Gastroesophageal sphincter (tissue), 4 donors: Measurements from ENCODE around the gene RNPS1. TPM values are rescaled to one million over a fixed set of nuclear protein-coding genes. Genes with fewer than 3 reads are reported as not detected.

Experiments used
- ATAC-seq: fragments of 150-250 bp; one replicate; pipeline ENCODE4 v1.9.1; 2016; ENCODE audit warnings: mild to moderate bottlenecking, moderate library complexity
- H3K27ac ChIP-seq, 4 donors: fragments of 200-600 bp; sonication (generic) in 3 of 4; 1 replicate in 3 of 4; 2 replicates in 1 of 4; pipeline ENCODE4 v1.5.1; 2016 to 2019
- H3K27me3 ChIP-seq: fragments of 200-600 bp; sonication (generic); one replicate; pipeline ENCODE4 v1.5.1; 2019
- H3K36me3 ChIP-seq, 2 donors: fragments of 200-600 bp; sonication (generic); one replicate each; pipeline ENCODE4 v1.5.1; 2019; ENCODE audit warnings: control low read depth in 1 of 2
- H3K4me1 ChIP-seq, 3 donors: fragments of 200-600 bp; sonication (generic); 1 replicate in 2 of 3; 2 replicates in 1 of 3; pipeline ENCODE4 v1.5.1; 2016 to 2019; ENCODE audit warnings: control low read depth in 2 of 3
- H3K4me3 ChIP-seq, 2 donors: fragments of 200-600 bp; sonication (generic); one replicate each; pipeline ENCODE4 v1.5.1; 2019; ENCODE audit warnings: mild to moderate bottlenecking in 1 of 2, moderate library complexity in 1 of 2
- H3K9me3 ChIP-seq, 3 donors: fragments of 200-600 bp; sonication (generic); one replicate each; pipeline ENCODE4 v1.5.1; 2017 to 2019; ENCODE audit warnings: control low read depth in 2 of 3
- CTCF ChIP-seq, 4 experiments: fragments of 200-600 bp in 2 of 4; fragments of 450-650 bp in 2 of 4; sonication (generic) in 1 of 4; IDR thresholded peaks; one replicate each; pipeline ENCODE4 v1.5.1; 2017 to 2019; ENCODE audit warnings: antibody characterized with exemption in 4 of 4, mild to moderate bottlenecking in 2 of 4, moderate library complexity in 2 of 4
- EP300 ChIP-seq: sonication (generic); formaldehyde crosslinking; IDR thresholded peaks from one replicate; pipeline ENCODE4 v1.6.1; 2017; ENCODE audit warnings: antibody characterized with exemption, mild to moderate bottlenecking
- POLR2A ChIP-seq, 2 donors: fragments of 450-650 bp; IDR thresholded peaks; one replicate each; pipeline ENCODE4 v1.6.1; 2017; ENCODE audit warnings: antibody characterized with exemption in 2 of 2, mild to moderate bottlenecking in 2 of 2, moderate library complexity in 1 of 2
- POLR2AphosphoS5 ChIP-seq: sonication (generic); formaldehyde crosslinking; IDR thresholded peaks from one replicate; pipeline ENCODE4 v1.6.1; 2017; ENCODE audit warnings: antibody characterized with exemption
- WGBS, 2 donors: methylation state at CpG; one replicate each; pipeline ENCODE4 v1.1.5; 2018; ENCODE audit warnings: low coverage in 1 of 2; 5-methylcytosine and 5-hydroxymethylcytosine counted together
- total RNA-seq, 4 donors: library from RNA; depleted of rRNA; stranded (reverse); fragments of >200 nt; gene quantifications; one replicate each; pipeline ENCODE4 v1.1.0, GENCODE V29; 2016

The RNPS1 gene
- total RNA-seq, 4 donors from 2014 or later, result 117 to 171 (median 128) TPM

GRCh38 chr16:2210386-2211365, 57.2 kb downstream of the RNPS1 start, which contains the start of gene BRICD5:
TSS of gene BRICD5 (minus strand) at chr16:2210863. CDS start at chr16:2210833, 30 bp downstream.
- Histone ChIP-seq H3K9me3 (no peaks in the 10 kb centered on the region), H3K27me3 (no peaks in the 10 kb centered on the region), H3K27ac (no peak within 1 kb of the TSS), H3K36me3 (peaks cover 0 to 45% of the 10 kb centered on the region in 2 donors), H3K4me1 (peaks cover 6 to 51% (median 24%) of the 10 kb centered on the region in 3 donors), H3K4me3 (no peak within 1 kb of the TSS)
- TF ChIP-seq POLR2A (IDR thresholded peaks at IDR 0.05), result no peak
- TF ChIP-seq EP300, result no peak
- no peak for TF ChIP-seq CTCF (IDR thresholded peaks at IDR 0.05)
- TF ChIP-seq POLR2AphosphoS5, result no peak
- no peak for ATAC-seq
- 65% methylated on average over 4 of the region's 24 CpGs; no CpG with 5 or more reads in 1 of the 2 donors for WGBS, 2 donors

GRCh38 chr16:2210009-2210332, 58.0 kb downstream of the RNPS1 start:
- Histone ChIP-seq H3K27me3 (no peaks in the 10 kb centered on the region), H3K9me3 (no peaks in the 10 kb centered on the region), H3K36me3 (peaks cover 0 to 45% of the 10 kb centered on the region in 2 donors), H3K27ac (no peak overlapping the region), H3K4me3 (no peak overlapping the region), H3K4me1 (peaks cover 6 to 48% (median 24%) of the 10 kb centered on the region in 3 donors)
- TF ChIP-seq POLR2AphosphoS5, result no peak
- TF ChIP-seq EP300, result no peak
- no peak for TF ChIP-seq POLR2A (IDR thresholded peaks at IDR 0.05)
- TF ChIP-seq CTCF (IDR thresholded peaks at IDR 0.05), result no peak
- no CpG with 5 or more reads among the region's 17 CpGs for WGBS, 2 donors
- ATAC-seq, result no peak

GRCh38 chr16:2209258-2210008, 58.5 kb downstream of the RNPS1 start:
- TF ChIP-seq EP300 (no peak), POLR2AphosphoS5 (no peak), CTCF (IDR thresholded peaks at IDR 0.05) (no peak), POLR2A (IDR thresholded peaks at IDR 0.05) (no peak)
- ATAC-seq, result no peak
- Histone ChIP-seq H3K27ac (no peak overlapping the region), H3K9me3 (no peaks in the 10 kb centered on the region), H3K27me3 (no peaks in the 10 kb centered on the region), H3K36me3 (peaks cover 0 to 45% of the 10 kb centered on the region in 2 donors), H3K4me1 (peaks cover 6 to 53% (median 28%) of the 10 kb centered on the region in 3 donors), H3K4me3 (no peak overlapping the region)
- WGBS, 2 donors, result no CpG with 5 or more reads among the region's 29 CpGs

GRCh38 chr16:2208772-2209171, 59.2 kb downstream of the RNPS1 start:
- H3K27me3 ChIP-seq, result no peaks in the 10 kb centered on the region
- H3K4me3 ChIP-seq, result no peak overlapping the region
- no CpG with 5 or more reads among the region's 9 CpGs for WGBS, 2 donors
- H3K4me1 ChIP-seq, result peaks cover 5 to 48% (median 25%) of the 10 kb centered on the region in 3 donors
- H3K36me3 ChIP-seq, result peaks cover 0 to 45% of the 10 kb centered on the region in 2 donors
- H3K27ac ChIP-seq, result no peak overlapping the region
- TF ChIP-seq POLR2AphosphoS5, result no peak
- no peak for TF ChIP-seq POLR2A (IDR thresholded peaks at IDR 0.05)
- no peak for TF ChIP-seq EP300
- TF ChIP-seq CTCF (IDR thresholded peaks at IDR 0.05), result no peak
- H3K9me3 ChIP-seq, result no peaks in the 10 kb centered on the region
- ATAC-seq, result no peak
